GM19467 (cell line): ENCODE data around the gene TMEM126A.
"Not testable (repeated sequence)": the region's sequence is repeated elsewhere in the genome, so short reads cannot be mapped to it uniquely, and the experiment has no call there.

Experiments
- ATAC-seq: cut with Tn5 transposase; IDR thresholded peaks from one replicate; pipeline ENCODE4 v1.9.1; 2021; ENCODE audit warnings: mild to moderate bottlenecking, moderate library complexity; ENCODE audit not compliant: unreplicated experiment

Gene TMEM126A

DNA sequence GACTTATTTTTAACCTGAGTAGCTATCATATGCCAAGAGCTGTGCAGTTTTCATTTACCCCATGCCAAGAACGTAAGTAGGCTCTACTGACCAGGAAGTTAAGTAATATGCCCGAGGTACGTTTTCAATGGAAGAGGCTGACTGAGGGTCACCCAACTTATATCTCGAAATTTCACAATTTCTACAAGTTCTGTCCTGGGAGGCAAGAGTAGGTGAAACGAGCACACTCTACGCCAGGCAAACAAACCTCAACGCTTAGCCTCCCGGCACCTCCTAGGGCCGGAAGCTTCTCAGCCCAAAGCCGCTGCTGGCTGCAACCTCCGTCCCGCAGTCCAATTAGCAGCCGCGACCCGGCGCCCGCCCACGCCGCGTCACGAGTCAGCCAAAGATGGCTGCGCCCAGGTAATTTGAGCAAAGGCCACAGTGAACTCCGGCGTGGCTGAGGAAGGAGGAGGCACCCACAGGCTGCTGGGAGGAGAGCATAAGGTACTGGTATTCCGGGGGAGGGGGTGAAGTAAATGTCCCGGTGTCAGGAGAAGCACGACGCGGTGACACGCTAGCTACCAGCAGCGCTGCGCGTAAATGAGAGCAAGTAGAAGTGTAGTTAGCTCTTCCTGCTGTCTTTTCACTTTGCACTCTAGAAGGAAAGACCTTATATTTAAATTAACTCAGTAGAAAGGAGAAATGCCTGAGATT lies at the start of gene TMEM126A:
TSS of gene TMEM126A (plus strand) at position 364 of the 696 bp plus-strand sequence. CDS start 2,289 bp downstream, outside the sequence.
- ATAC-seq = peak; percentile 100

DNA sequence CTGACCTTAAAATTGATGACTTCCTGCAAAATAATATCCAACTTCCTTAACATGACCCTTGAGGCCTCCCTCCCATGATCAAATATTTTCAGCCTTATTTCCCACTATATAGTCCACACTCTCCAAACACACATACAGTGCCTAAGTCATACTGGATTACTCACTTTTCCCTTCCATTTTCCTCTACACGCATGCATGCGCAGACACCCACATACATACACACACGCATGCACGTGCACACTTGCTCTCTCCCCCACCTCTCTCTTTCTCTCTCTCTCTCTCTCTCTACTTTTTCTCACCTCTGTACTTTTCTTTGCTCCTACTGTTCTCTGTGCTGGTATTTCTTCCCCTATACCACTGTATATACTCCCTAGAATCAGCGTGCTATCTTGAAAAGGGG lies 48.7 kb upstream of the TMEM126A start:
- no peak for ATAC-seq

DNA sequence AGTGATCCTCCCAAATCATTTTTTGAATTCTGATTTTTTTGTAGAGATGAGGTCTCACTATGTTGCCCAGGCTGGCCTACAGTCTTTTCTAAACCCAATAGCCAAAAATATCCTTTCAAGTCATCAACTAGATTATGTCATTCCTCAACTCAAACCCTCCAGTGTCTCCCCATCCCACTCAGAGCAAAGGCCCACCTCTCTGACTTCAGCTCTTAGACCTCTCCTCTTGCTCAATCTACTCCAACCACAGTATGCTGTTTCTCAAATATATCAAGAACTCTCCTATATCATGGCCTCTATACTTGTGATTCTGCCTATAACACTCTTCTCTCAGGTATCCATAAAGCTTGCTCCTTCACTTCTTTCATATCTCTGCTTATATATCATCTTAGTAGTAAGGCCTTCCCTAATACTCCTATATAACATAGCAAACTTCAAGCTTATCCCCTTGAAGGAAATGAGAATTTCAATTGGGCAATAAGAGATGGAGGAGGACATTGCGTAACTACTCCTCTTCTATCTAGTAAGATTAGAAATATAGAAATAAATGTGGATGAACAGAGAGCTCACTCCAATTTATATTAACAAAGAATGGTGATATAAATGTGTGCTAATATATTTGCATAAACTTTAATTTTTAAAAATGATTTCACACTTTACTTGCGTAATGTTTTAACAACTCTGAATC lies 45.1 kb upstream of the TMEM126A start:
- ATAC-seq = no peak

DNA sequence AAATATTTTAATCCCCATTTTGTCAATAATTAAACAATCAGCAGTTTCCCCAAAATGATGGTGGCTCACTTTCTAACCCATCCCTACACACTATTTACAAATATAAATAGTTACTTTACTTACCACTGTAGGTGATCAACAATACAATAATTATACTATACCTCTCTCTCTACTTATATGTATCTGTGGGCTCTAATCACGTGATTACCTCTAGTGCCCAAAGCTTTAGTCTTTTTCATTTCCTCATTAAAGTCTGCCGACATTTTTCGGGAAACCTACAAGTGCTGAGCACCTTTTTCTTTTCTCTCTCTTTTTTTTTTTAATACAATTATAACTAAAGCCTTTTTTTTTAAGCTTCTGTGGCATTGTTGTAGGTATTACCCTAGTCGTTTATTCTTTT lies 44.5 kb upstream of the TMEM126A start:
- ATAC-seq = no peak

DNA sequence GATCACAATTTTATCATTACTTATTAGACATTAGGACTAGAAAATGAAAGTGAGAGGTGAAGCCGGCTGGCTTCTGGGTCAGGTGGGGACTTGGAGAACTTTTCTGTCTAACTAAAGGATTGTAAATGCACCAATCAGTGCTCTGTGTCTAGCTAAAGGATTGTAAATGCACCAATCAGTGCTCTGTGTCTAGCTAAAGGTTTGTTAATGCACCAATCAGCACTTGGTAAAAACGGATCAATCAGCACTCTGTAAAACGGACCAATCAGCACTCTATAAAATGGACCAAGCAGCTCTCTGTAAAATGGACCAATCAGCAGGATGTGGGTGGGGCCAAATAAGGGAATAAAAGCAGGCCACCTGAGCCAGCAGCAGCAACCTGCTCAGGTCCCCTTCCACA lies 41.5 kb upstream of the TMEM126A start:
- not testable (repeated sequence) for ATAC-seq

DNA sequence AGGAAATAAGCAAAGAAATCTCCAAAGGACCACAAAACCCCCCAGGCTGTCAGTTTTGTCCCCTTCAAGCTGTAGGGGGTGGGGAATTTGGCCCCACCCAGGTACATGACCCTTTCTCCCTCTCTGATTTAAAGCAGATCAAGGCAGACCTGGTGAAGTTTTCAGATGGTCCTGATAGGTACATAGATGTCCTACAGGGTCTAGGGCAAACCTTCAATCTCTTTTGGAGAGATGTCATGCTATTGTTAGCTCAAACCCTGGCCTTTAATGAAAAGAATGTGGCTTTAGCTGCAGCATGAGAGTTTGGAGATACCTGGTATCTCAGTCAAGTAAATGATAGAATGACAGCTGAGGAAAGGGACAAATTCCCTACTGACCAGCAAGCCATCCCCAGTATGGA lies 39.1 kb upstream of the TMEM126A start:
- not testable (repeated sequence) for ATAC-seq

DNA sequence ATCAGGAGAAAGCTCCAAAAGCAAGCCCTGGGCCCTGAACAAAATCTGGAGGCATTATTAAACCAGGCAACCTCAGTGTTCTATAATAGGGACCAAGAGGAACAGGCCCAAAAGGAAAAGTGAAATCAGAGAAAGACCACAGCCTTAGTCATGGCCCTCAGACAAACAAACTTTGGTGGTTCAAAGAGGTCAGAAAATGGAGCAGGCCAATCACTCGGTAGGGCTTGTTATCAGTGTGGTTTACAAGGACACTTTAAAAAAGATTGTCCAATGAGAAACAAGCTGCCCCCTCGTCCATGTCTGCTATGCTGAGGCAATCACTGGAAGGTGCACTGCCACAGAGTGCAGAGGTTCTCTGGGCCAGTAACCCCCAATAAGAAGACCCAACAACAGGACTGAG lies 38.5 kb upstream of the TMEM126A start:
- ATAC-seq = not testable (repeated sequence)

DNA sequence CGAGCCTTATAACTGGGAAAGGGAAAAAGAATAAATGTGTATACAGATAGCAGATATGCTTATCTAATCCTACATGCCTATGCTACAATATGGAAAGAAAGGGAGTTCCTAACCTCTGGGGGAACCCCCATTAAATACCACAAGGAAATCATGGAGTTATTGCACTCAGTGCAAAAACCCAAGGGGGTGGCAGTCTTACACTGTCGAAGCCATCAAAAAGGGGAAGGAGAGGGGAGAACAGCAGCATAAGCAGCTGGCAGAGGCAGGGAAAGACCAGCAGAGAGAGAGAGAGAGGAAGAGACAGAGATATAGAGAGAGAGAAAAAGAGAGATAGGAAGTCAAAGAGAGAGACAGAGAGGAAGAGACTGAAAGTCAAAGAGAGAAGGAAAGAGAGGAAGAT lies 36.1 kb upstream of the TMEM126A start:
- ATAC-seq = not testable (repeated sequence)

DNA sequence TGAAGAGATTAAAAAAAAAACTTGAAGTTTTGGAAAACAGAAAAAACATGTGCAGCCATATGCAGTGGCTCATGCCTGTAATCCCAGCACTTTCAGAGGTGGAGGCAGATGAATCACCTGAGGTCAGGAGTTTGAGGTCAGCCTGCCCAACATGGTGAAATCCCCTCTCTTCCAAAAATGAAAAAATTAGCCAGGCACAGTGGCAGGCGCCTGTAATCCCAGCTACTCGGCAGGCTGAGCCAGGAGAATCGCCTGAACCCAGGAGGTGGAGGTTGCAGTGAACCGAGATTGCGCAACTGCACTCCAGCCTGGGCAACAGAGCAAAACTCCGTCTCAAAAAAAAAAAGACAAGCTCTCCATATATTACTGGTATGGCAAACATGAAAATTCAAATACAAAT lies 28.3 kb upstream of the TMEM126A start:
- ATAC-seq = no peak

DNA sequence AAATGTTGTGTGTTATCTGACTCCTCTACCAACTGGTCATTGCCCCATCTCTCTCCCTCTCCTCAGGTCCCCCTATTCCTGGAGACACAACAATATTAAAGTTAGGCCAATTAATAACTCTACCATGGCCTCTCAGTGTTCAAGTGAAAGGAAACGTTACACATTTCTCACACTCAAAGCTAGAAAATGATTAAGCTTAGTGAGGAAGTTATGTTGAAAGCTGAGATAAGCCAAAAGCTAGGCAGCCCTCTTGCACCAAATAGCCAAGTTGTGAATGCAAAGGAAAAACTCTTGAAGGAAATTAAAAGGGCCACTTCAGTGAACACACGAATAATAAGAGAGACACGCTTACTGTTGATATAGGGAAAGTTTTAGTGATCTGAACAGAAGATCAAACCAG lies 27.5 kb upstream of the TMEM126A start:
- no peak for ATAC-seq

DNA sequence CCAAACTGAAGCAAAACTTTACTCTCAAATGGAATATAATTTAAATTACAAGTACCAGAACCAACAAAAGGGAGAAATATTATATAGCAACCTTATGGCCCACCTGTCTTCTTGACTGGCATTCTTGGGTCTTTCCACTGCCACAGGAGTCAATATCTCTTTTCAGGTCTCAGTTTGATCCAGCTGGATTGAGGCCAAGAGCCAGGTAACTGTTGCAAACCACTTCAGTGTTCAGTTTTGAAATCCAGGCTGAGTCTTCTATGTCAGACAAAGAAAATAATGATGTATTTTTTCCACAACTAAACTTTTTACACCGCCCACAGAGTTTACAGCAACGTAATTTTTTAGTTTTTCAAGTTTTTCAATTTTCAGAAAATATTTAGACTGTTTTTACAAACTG lies 21.3 kb upstream of the TMEM126A start:
- no peak for ATAC-seq

DNA sequence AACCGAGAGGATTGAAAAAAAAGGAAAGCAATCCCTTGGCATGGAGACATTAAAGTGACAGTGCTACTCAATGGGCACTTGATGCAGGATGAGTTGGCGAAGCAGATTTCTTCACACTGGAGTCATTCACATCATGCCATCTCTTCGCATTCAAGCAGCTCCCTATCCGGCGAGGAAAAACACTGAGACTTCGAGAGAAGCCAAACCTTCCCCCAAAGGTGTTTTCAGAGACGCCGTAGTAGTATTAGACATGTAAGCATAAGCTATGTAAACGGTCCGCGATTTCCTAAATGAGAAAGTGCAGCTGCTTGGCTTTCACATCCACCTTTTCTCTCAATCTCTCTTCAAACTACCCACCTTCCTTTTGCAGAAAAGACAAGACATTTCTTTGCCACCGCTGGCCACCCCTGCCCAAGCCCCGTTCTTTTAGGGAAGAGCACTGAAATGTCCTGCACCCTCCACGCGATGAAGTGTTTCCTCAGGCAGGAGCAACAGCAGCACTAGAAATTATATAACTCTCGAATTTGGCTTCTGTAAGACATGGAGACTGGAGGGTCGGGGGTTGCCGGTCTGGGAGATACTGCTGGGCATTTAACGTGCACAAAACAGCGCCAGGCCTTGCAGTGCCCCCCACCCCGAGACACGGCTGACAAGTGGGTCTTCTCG lies 20.3 kb upstream of the TMEM126A start, which contains the start of gene DLG2:
TSS of gene DLG2 (minus strand) at position 13 of the 666 bp plus-strand sequence.
- no peak for ATAC-seq

DNA sequence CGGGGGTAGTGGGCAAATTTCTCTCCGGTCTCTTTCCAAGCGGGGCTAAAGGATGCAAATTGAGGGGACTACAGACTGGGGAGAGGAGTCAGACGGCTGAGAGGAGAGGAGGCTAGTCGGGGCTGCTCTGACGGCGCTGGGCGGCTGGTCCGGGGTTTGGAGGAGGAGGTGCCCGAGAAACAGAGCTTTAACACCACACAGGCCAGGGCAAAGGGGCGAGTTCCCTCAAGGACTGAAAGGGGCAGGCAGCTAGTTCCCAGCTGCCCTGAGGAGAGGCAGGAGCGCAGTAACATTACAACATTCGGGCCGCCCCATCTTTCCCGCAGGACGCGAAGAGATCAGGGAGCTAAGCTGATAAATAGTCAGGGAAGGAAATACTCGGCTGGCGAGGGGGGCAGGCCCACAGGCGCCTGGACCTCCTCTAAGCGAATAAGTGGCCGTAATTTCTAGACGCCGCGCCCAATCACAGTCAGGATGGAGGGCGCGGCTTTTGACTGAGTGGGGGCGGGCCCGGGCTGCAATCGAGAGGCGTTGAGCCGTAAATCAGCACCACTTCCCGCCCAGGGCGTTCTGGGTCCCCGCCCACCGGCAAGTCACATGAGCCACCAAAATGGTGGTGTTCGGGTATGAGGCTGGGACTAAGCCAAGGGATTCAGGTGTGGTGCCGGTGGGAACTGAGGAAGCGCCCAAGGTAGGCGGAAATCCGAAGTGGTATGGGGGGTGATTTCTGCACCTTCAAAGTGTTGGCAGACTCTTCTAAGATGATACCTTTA lies 19.6 kb upstream of the TMEM126A start, which contains the start of gene TMEM126B:
TSS of gene TMEM126B (plus strand) at position 596 of the 773 bp plus-strand sequence. CDS start at position 611, 15 bp downstream.
- peak; percentile 99 for ATAC-seq

DNA sequence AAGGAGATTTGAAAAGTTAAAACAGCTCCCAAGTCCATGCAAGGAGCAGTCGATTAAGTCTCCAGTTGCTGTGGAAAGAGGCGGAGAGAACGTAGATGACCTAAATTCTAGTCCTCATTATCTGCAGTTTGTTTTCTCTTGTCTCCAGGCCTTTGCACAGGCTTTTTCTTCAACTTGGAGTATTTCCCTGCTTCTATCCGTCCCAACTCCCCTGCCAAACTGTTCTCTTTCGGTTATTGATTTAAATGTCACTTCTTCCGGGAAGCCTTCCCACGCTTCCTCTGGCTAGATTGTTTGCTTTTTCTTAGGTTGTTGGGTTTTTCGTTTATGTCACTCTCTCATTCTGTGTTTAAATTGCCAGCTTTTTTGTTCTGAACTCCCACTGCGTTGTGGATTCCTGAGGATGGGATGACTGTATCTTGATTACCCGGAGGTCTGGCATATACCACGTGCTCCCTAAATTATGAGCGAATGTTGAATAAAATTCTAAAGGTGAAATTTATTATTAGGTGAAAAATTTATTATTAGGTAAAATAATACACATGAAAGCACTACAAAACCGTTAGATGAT lies 18.9 kb upstream of the TMEM126A start:
- ATAC-seq = peak; percentile 10

DNA sequence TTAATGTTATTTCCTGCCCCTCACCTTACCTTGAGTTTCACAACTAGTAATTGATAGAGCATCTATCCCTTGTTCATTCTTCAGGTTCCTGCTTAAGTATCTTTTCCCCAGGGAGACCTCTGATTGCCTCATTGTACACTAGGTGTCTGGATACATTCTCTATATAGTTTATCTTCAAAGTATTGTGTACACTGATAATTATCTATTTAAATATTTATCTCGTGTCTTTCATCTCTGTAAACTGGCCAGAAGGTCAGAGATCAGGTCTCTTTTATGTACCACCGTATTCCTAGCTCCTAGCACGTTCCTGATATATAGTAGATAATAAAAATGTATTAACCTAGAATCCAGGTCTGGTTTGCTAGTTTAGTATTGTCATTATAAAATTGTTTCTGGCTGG lies 13.0 kb upstream of the TMEM126A start:
- no peak for ATAC-seq

DNA sequence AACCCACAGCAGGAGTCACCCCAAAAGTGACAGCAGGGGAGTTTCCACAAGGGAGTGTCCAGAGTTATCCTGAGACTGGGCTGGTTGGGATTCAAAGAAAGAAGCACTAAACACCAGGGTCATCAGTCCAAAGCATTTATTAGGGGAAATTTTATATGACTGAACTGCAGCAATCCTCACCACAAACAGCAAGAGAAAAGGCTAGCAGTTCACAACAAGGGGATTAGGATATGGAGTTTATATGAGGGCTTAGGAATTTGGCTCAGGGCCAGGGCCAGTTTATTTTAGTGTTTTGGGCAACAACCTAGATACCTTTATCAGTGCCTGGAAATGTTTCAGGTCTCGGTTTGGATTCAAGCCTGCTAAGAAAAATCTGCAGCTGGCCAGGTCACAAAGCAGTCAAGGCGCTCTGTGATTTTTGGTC lies 4.6 kb upstream of the TMEM126A start:
- no peak for ATAC-seq

DNA sequence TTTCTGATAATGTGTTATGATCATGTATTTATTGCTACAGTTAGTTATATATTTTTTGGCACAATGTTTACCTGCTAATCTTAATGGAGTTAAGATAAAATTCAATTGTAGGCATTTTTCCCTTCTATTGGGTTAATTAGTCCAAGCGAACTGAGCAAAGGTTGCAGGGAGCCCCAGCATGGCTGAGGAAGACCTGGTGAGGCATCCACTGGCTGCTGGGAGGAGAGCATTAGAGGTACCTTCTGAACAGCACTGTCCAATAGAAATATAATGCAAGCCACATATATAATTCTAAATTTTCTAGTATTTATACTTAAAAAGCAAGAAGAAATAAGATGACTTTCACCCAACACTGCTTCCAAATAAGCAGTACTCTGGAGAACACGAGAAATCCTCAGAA lies 689 bp upstream of the TMEM126A start:
- ATAC-seq = no peak

DNA sequence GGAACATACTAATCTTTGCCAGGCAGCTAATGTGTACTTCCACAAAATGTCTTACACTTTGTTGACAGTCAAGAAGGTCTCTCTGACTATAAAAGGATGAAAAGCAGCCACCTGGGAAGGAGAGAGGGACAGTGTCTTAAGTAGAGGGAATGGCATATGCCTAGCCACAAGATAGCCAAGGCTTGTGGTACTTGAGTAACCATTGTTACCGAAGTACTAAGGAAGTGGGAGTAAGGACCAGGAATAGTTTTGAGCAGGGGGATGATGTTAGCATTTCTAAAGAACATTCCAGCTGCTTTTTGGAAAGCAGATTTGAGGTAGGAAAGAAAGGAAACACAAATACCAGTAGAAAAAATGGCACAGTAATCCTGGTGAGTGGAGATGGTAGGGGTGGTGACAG lies 3.4 kb downstream of the TMEM126A start:
- ATAC-seq = no peak

DNA sequence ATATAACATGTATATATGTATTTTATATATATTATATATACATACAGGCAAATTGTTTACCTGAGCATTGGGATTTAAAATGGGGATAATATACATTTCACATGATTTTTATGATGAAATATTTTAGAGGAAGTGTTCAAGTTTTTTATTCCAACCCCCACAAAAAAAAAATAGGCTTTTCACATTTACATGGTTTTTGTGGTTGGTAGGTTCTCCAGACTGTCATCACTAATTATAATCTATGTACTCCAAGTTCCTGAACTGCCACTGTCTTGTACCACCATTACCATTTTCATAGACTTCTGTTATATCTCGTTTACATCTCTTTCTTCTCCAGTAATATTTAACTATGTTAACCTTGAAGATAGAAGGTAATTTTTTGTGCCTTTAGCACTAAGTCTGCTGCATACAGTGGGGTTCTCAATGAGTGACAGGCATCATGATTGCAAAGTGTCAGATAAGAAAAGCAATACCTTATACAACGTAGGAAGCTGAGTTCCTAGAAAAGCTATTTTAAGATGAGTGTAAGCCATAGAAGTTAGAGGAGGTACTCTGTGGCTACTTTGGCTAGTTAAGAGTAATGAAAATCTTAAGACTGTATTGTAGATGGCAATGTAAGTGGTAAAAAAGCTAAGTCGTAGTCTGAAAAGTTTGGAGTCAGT lies 5.2 kb downstream of the TMEM126A start:
- ATAC-seq = no peak

DNA sequence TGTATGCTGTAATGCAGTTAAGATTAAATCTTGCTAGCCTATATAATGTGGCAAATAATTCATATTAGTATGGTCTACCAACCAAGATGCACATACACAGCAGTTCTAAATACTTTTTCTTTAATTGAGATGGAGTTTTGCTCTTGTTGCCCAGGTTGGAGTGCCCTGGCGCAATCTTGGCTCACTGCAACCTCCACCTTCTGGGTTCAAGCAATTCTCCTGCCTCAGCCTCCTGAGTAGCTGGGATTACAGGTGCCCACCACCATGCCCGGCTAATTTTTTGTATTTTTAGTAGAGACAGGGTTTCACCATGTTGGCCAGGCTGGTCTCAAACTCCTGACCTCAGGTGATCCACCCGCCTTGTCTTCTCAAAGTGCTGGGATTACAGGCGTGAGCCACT lies 6.6 kb downstream of the TMEM126A start:
- not testable (repeated sequence) for ATAC-seq
